Colonic mucosa (tissue), 4 donors: Measurements from ENCODE around the gene NMBR. TPM values are rescaled to one million over a fixed set of nuclear protein-coding genes. Genes with fewer than 3 reads are reported as not detected.
"Not testable (repeated sequence)": the region's sequence is repeated elsewhere in the genome, so short reads cannot be mapped to it uniquely, and the experiment has no call there.

Experiments used
- DNase-seq: peaks from one replicate; pipeline ENCODE4 v3.0.0-alpha.2; 2020
- H3K27ac ChIP-seq: fragments of 200-600 bp; one replicate; pipeline ENCODE4 v1.8.0; 2021
- H3K27me3 ChIP-seq: fragments of 200-600 bp; one replicate; pipeline ENCODE4 v1.8.0; 2021
- H3K36me3 ChIP-seq: fragments of 200-600 bp; one replicate; pipeline ENCODE4 v1.8.0; 2021
- H3K4me1 ChIP-seq: fragments of 200-600 bp; one replicate; pipeline ENCODE4 v1.8.0; 2021; ENCODE audit warnings: mild to moderate bottlenecking
- H3K4me3 ChIP-seq: fragments of 200-600 bp; one replicate; pipeline ENCODE4 v1.8.0; 2021
- H3K9ac ChIP-seq, 2 donors: one replicate each; pipeline ENCODE4 v1.7.0; 2013; ENCODE audit warnings: control low read depth in 2 of 2, low read depth in 2 of 2, low read length in 2 of 2
- H3K9me3 ChIP-seq: fragments of 200-600 bp; one replicate; pipeline ENCODE4 v1.8.0; 2021
- intact Hi-C: fragments of 100-400 bp; cut with DNase I; formaldehyde crosslinking; loops from one replicate; pipeline ENCODE4 v1.14.1; 2022
- total RNA-seq, 2 donors: library from RNA; stranded (reverse); fragmentation: NEBNext Ultra II Directional in 1 of 2; extraction: Animal tissue kit (Norgen Biotek cat#: 25700) in 1 of 2; gene quantifications; one replicate each; pipeline ENCODE4 v1.2.1, GENCODE V29; 2021
- TF ChIP-seq, protein P1 (sequence below): fragments of 200-600 bp; IDR thresholded peaks from one replicate; pipeline ENCODE4 v1.8.0; 2022; ENCODE audit warnings: antibody characterized with exemption, mild to moderate bottlenecking
- donor health status: healthy.
- donor health status: DM: no; HTN: no; CAD: no.
- donor health status: DM: no; HTN: no; CAD: no.

NMBR gene
- total RNA-seq, 2 donors from 2014 or later, result not detected

DNA sequence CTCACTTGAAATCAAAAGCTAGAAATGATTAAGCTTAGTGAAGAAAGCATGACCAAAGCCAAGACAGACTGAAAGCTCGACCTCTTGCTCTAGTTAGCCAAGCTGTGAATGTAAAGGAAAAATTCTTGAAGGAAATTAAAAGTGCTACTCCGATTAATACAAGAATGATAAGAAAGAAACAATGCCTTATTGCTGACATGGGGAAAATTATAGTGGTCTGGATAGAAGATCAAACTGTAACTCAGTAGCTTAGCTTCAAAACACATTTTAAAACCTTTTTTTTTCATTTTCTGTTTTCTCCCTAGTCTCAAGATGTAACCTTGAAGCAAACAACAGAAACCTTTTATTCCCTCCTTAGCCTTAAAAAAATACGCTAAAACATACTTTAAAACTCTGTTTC, 25.6 kb downstream of the NMBR start:
- TF ChIP-seq, protein P1, sequence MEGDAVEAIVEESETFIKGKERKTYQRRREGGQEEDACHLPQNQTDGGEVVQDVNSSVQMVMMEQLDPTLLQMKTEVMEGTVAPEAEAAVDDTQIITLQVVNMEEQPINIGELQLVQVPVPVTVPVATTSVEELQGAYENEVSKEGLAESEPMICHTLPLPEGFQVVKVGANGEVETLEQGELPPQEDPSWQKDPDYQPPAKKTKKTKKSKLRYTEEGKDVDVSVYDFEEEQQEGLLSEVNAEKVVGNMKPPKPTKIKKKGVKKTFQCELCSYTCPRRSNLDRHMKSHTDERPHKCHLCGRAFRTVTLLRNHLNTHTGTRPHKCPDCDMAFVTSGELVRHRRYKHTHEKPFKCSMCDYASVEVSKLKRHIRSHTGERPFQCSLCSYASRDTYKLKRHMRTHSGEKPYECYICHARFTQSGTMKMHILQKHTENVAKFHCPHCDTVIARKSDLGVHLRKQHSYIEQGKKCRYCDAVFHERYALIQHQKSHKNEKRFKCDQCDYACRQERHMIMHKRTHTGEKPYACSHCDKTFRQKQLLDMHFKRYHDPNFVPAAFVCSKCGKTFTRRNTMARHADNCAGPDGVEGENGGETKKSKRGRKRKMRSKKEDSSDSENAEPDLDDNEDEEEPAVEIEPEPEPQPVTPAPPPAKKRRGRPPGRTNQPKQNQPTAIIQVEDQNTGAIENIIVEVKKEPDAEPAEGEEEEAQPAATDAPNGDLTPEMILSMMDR, result no peak
- Histone ChIP-seq H3K9ac (no peak overlapping the region), H3K4me3 (no peak overlapping the region), H3K27ac (no peak overlapping the region), H3K4me1 (no peaks in the 10 kb centered on the region), H3K9me3 (no peaks in the 10 kb centered on the region), H3K36me3 (no peaks in the 10 kb centered on the region), H3K27me3 (no peaks in the 10 kb centered on the region)
- intact Hi-C loops, result no loop called here
- DNase-seq, result no peak

DNA sequence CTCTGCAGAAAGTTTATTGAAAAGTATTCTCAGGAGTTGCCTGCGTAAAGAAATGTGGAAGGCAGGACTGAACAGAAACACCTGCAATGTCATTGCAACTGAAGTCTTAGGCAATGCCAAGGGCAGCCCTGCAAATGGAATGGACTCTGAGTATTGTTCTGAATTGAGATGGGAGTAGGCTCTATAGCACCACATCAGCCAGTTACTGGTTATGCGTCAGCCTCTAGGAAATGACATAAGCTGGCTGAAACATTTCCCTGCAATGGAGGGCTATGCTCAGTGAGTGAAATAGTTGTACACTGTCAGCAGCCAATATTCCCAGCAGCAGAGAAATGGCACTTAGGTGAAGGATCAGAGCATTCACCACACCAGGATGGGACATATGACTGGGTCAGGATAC, 28.0 kb downstream of the NMBR start:
- TF ChIP-seq, protein P1, result no peak
- H3K4me3 ChIP-seq, result no peak overlapping the region
- no peak overlapping the region for H3K9ac ChIP-seq
- DNase-seq, result no peak
- no peaks in the 10 kb centered on the region for H3K4me1 ChIP-seq
- H3K27me3 ChIP-seq, result no peaks in the 10 kb centered on the region
- H3K9me3 ChIP-seq, result no peaks in the 10 kb centered on the region
- intact Hi-C loops, result no loop called here
- no peaks in the 10 kb centered on the region for H3K36me3 ChIP-seq
- H3K27ac ChIP-seq, result no peak overlapping the region

DNA sequence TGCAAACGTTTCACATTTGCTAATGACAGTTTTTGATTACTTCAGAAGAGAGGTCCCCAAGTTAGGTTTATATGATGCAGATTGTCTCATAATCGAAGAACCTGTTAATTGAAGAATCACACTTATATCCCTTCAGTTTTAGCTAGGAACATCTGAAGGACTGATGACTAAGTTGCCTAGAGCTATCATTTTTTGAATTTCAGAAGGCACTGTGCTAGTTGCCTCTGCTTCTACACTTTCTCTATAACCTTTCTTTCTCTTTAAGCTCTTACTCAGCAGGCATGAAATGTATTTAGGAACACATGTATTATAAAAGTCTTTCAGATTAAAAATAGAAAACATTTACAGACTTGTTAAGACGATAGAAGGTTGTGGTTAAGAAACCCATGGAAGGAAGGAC, 28.6 kb downstream of the NMBR start:
- intact Hi-C loops, result no loop called here
- Histone ChIP-seq H3K9ac (no peak overlapping the region), H3K36me3 (no peaks in the 10 kb centered on the region), H3K4me1 (no peaks in the 10 kb centered on the region), H3K27me3 (no peaks in the 10 kb centered on the region), H3K27ac (no peak overlapping the region), H3K9me3 (no peaks in the 10 kb centered on the region), H3K4me3 (no peak overlapping the region)
- TF ChIP-seq, protein P1, result no peak
- no peak for DNase-seq

DNA sequence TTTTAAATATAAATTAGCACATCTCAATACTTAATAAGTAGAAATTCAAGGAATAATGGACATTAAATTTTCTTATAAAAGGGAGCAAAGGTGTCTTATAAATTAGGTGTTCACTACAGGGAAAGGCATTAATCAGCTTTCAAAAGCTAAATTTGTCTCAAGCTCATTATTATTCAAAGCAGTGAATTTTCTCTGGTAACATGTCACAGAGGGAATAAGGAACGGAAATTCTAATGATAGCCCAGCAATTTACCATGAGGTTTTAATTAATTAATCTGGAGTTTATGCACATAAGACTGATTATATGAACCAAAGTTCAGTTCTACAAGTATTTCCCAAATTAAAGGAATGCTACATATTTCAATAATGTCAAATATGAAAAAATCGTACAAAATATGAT, 29.6 kb downstream of the NMBR start:
- H3K27ac ChIP-seq, result no peak overlapping the region
- intact Hi-C loops, result no loop called here
- TF ChIP-seq, protein P1, result no peak

DNA sequence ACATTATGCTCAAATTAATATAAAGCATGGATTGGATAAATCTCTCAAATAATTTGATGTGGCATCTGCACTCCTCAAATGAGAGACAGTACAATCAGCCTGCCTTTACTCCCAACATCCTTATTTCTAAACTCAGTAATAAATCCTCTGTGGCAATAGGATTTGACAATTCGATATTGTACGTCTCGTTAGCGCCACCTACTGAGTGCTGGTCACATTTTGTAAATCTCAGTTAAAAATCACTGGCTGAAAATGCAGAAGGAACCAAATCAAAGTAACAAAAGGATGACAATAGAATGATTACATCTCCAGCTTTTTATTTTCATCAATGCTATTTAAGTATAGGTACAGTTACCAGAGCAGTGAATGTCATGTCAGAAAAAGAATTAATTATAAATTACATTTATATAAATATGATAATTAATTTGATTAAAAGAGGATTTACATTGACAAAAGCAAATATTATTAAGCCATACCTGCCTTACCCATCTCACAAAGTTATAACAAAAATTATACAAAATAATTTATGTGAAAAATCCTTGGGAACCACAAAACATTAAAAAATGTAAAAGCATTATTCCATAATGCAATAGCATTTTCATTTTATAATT, 34.4 kb downstream of the NMBR start:
- H3K4me1 ChIP-seq, result no peaks in the 10 kb centered on the region
- intact Hi-C loops, result no loop called here
- no peaks in the 10 kb centered on the region for H3K9me3 ChIP-seq
- H3K36me3 ChIP-seq, result no peaks in the 10 kb centered on the region
- H3K27me3 ChIP-seq, result no peaks in the 10 kb centered on the region
- no peak overlapping the region for H3K4me3 ChIP-seq
- H3K9ac ChIP-seq, result no peak overlapping the region
- peak; percentile 70 for DNase-seq
- TF ChIP-seq, protein P1, result peak; percentile 68
- no peak overlapping the region for H3K27ac ChIP-seq

More for the DNA sequence above, 29.6 kb downstream of the NMBR start:
- Histone ChIP-seq H3K4me3 (no peak overlapping the region), H3K9me3 (no peaks in the 10 kb centered on the region), H3K4me1 (no peaks in the 10 kb centered on the region), H3K9ac (no peak overlapping the region), H3K27me3 (no peaks in the 10 kb centered on the region), H3K36me3 (no peaks in the 10 kb centered on the region)
- DNase-seq, result no peak

DNA sequence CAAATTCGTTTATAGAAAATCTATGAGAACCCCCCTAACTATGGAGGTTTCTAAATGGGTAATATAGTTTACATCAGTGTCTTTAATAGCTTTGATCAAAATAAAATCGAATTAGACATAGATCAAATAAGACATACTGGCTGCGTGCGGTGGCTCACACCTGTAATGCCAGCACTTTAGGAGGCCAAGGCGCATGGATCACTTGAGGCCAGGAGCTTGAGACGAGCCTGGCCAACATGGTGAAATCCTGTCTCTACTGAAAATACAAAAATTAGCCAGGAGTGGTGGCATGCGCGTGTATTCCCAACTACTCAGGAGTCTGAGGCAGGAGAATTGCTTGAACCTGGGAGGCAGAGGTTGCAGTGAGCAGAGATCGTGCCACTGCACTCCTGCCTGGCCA, 36.1 kb downstream of the NMBR start:
- H3K27me3 ChIP-seq, H3K27ac ChIP-seq, H3K4me1 ChIP-seq, H3K4me3 ChIP-seq, intact Hi-C loops, H3K9ac ChIP-seq, H3K9me3 ChIP-seq, DNase-seq, H3K36me3 ChIP-seq: not testable (repeated sequence)

DNA sequence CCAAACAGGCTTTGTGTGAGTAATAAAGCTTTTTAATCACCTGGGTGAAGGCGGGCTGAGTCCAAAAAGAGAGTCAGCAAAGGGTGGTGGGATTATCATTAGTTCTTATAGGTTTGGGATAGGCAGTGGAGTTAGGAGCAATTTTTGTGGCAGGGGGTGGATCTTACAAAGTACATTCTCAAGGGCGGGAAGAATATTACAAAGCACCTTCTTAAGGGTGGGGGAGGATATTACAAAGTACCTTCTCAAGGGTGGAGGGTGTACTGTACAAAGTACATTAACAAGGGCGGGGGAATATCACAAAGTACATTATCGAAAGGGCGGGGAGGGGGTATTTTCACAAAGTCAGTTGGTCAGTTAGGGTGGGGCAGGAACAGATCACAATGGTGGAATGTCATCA, 42.1 kb downstream of the NMBR start:
- H3K9me3 ChIP-seq, H3K27ac ChIP-seq, DNase-seq, H3K36me3 ChIP-seq, intact Hi-C loops, H3K27me3 ChIP-seq, H3K9ac ChIP-seq, H3K4me3 ChIP-seq, H3K4me1 ChIP-seq: not testable (repeated sequence)
